Panc1 (cell line): ENCODE results near the gene PRR35. TPM values are rescaled to one million over a fixed set of nuclear protein-coding genes. Genes with fewer than 3 reads are reported as not detected.

ENCODE experiments used
- ATAC-seq: fragments of 200-7000 bp; cut with Tn5 transposase; 2 replicates; pipeline ENCODE4 v1.9.1; 2020; ENCODE audit warnings: mild to moderate bottlenecking, moderate library complexity
- BruUV-seq: library from RNA; stranded (reverse); fragments of 400-500 nt; replicated peaks from 2 replicates; lab custom pipeline; 2021; lab: Mats Ljungman, UMichigan
- CTCF ChIA-PET: fragments of 300-600 bp; sonication (Branson Sonifier 250); formaldehyde crosslinking; loops from one replicate; lab custom pipeline; 2022; ENCODE audit warnings: antibody characterized with exemption; lab: Charles Lee
- POLR2A ChIA-PET: fragments of 300-600 bp; sonication (Branson Sonifier 250); formaldehyde crosslinking; loops from one replicate; lab custom pipeline; 2022; ENCODE audit warnings: antibody characterized with exemption; lab: Charles Lee
- DNase-seq: peaks from one replicate; pipeline ENCODE4 v3.0.0-alpha.2; 2010; ENCODE audit warnings: low read depth, low spot score
- H3K27ac ChIP-seq: 2 replicates; pipeline ENCODE4 v1.5.1; 2011; ENCODE audit warnings: mild to moderate bottlenecking, low read length, inconsistent platforms
- H3K27me3 ChIP-seq: fragments of 200-500 bp; sonication (Bioruptor generic); 2 replicates; pipeline ENCODE4 v1.6.0; 2014; ENCODE audit warnings: low read length, inconsistent platforms; ENCODE audit not compliant: control insufficient read depth, insufficient read depth
- H3K36me3 ChIP-seq: fragments of 200-500 bp; sonication (Bioruptor generic); 2 replicates; pipeline ENCODE4 v1.5.1; 2014; ENCODE audit warnings: inconsistent platforms, mild to moderate bottlenecking, low read length, moderate library complexity; ENCODE audit not compliant: control insufficient read depth, insufficient read depth
- H3K4me1 ChIP-seq: 2 replicates; pipeline ENCODE4 v1.5.1; 2011; ENCODE audit warnings: inconsistent platforms, mild to moderate bottlenecking, low read length, moderate library complexity; ENCODE audit not compliant: control insufficient read depth, insufficient read depth
- H3K4me3 ChIP-seq, 2 experiments: 2 replicates each; pipeline ENCODE4 v1.5.1; 2011 to 2012; ENCODE audit warnings: low read depth in 2 of 2, low read length in 2 of 2, mild to moderate bottlenecking in 2 of 2, inconsistent platforms in 1 of 2, moderate library complexity in 1 of 2
- H3K9me3 ChIP-seq: fragments of 200-500 bp; sonication (Bioruptor generic); 2 replicates; pipeline ENCODE4 v1.5.1; 2014; ENCODE audit warnings: low read depth, mild to moderate bottlenecking, inconsistent platforms, low read length, moderate library complexity; ENCODE audit not compliant: control insufficient read depth, insufficient read depth
- POLR2AphosphoS5 ChIP-seq: IDR thresholded peaks from 2 replicates; pipeline ENCODE4 v1.6.1; 2012; ENCODE audit warnings: mild to moderate bottlenecking, low read depth, low read length, moderate library complexity
- SIN3A ChIP-seq: IDR thresholded peaks from 2 replicates; pipeline ENCODE4 v1.6.1; 2012; ENCODE audit warnings: low read depth, mild to moderate bottlenecking, low read length, moderate library complexity, borderline replicate concordance; ENCODE audit not compliant: insufficient read depth
- TCF7L2 ChIP-seq: IDR thresholded peaks from 2 replicates; pipeline ENCODE4 v1.6.1; 2011; ENCODE audit warnings: mild to moderate bottlenecking, low read depth, low read length, inconsistent platforms
- in situ Hi-C: cut with HindIII; loops from 2 replicates; pipeline ENCODE4 v1.10.0; 2016; ENCODE audit warnings: low sequenced_read_pairs, low pct_unique_long_range_greater_than_20kb
- intact Hi-C: fragments of 100-400 bp; cut with micrococcal nuclease; formaldehyde crosslinking; loops from one replicate; pipeline ENCODE4 v1.10.0; 2022; ENCODE audit not compliant: unreplicated experiment
- total RNA-seq: library from RNA; stranded (reverse); gene quantifications from one replicate; pipeline ENCODE4 v1.2.1, GENCODE V29; 2021; ENCODE audit not compliant: unreplicated experiment
- TF ChIP-seq, protein P1 (sequence below), 2 experiments: IDR thresholded peaks; 2 replicates each; pipeline ENCODE4 v1.6.1; 2011 to 2012; ENCODE audit warnings: low read depth in 2 of 2, control low read depth in 1 of 2, low read length in 1 of 2, mild to moderate bottlenecking in 1 of 2, moderate library complexity in 1 of 2; ENCODE audit not compliant: insufficient read depth in 1 of 2
- TF ChIP-seq, protein P2 (sequence below): fragments of 450-650 bp; IDR thresholded peaks from 2 replicates; pipeline ENCODE4 v1.5.1; 2017; ENCODE audit warnings: mild to moderate bottlenecking

The PRR35 gene
- total RNA-seq, 1 experiment from 2014 or later, result 2.2 TPM

DNA sequence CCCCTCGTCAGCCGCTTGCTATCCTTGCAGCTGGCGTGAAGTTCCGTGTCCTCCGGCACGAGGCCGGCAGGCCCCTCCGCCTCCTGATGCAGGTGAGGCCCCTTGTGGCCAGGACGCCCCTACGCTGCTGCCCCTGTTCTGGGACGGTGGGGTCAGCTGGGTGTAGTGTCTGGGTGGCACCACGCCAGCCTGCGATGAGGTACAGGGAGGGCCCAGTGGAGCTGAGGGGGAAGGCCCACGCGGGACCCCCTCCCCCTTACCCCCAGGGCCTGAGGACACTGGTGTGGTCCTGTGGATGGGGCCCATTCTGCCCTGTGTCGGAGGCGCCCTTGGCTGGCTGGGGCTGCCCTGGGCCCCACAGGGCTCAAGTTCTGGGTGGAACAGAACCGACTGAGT, 22.0 kb downstream of the PRR35 start:
- in situ Hi-C loops, result no loop called here
- Histone ChIP-seq H3K27ac (no peak overlapping the region), H3K36me3 (no peaks in the 10 kb centered on the region), H3K9me3 (no peaks in the 10 kb centered on the region), H3K4me3 (no peak overlapping the region), H3K4me1 (peaks cover 25% of the 10 kb centered on the region), H3K27me3 (no peaks in the 10 kb centered on the region)
- POLR2A ChIA-PET, result no interaction called here
- TF ChIP-seq SIN3A (no peak), POLR2AphosphoS5 (no peak), TCF7L2 (no peak)
- TF ChIP-seq, protein P1, sequence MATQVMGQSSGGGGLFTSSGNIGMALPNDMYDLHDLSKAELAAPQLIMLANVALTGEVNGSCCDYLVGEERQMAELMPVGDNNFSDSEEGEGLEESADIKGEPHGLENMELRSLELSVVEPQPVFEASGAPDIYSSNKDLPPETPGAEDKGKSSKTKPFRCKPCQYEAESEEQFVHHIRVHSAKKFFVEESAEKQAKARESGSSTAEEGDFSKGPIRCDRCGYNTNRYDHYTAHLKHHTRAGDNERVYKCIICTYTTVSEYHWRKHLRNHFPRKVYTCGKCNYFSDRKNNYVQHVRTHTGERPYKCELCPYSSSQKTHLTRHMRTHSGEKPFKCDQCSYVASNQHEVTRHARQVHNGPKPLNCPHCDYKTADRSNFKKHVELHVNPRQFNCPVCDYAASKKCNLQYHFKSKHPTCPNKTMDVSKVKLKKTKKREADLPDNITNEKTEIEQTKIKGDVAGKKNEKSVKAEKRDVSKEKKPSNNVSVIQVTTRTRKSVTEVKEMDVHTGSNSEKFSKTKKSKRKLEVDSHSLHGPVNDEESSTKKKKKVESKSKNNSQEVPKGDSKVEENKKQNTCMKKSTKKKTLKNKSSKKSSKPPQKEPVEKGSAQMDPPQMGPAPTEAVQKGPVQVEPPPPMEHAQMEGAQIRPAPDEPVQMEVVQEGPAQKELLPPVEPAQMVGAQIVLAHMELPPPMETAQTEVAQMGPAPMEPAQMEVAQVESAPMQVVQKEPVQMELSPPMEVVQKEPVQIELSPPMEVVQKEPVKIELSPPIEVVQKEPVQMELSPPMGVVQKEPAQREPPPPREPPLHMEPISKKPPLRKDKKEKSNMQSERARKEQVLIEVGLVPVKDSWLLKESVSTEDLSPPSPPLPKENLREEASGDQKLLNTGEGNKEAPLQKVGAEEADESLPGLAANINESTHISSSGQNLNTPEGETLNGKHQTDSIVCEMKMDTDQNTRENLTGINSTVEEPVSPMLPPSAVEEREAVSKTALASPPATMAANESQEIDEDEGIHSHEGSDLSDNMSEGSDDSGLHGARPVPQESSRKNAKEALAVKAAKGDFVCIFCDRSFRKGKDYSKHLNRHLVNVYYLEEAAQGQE (IDR thresholded peaks at IDR 0.05; ENCODE audit: insufficient read depth in 1 of 2, low read depth in 2 of 2, low read length in 1 of 2), result no peak
- TF ChIP-seq, protein P2, sequence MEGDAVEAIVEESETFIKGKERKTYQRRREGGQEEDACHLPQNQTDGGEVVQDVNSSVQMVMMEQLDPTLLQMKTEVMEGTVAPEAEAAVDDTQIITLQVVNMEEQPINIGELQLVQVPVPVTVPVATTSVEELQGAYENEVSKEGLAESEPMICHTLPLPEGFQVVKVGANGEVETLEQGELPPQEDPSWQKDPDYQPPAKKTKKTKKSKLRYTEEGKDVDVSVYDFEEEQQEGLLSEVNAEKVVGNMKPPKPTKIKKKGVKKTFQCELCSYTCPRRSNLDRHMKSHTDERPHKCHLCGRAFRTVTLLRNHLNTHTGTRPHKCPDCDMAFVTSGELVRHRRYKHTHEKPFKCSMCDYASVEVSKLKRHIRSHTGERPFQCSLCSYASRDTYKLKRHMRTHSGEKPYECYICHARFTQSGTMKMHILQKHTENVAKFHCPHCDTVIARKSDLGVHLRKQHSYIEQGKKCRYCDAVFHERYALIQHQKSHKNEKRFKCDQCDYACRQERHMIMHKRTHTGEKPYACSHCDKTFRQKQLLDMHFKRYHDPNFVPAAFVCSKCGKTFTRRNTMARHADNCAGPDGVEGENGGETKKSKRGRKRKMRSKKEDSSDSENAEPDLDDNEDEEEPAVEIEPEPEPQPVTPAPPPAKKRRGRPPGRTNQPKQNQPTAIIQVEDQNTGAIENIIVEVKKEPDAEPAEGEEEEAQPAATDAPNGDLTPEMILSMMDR, result no peak
- no peak for DNase-seq
- CTCF ChIA-PET, result no interaction called here
- BruUV-seq, result no TSS peak
- intact Hi-C loops, result no loop called here
- no peak for ATAC-seq

DNA sequence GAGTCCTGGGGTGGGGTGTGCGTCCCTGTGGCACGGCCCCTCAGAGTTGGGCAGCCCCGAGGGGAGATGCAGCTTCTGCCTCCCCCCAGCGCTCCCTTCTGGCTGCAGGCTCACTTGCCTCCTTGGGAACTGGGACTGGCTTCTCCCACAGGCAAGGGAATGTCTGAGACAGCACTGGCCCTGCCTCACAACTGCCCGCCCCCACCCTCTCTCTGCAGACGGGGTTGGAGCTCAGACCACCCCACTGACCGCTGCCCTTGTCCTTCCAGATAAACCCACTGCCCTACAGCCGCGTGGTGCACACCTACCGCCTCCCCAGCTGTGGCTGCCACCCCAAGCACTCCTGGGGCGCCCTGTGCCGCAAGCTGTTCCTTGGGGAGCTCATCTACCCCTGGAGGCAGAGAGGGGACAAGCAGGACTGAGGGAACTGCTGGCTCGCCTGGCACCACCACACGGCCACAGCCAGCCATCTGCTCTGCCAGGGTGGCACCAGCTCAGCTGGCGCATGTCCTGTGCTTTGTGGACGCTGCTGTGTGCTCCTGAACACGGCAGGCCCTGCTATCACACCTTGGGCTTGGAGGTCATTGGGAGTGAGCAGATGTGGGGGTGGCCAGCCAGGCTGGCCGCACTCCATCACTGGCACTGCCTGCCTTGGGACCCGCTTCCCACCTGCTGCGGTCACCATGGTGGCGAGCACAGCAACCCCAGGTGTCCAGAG, 22.6 kb downstream of the PRR35 start:
- H3K36me3 ChIP-seq, result no peaks in the 10 kb centered on the region
- ATAC-seq, result no peak
- H3K9me3 ChIP-seq, result no peaks in the 10 kb centered on the region
- intact Hi-C loops, result no loop called here
- H3K27ac ChIP-seq, result no peak overlapping the region
- ChIA-PET POLR2A (no interaction called here), CTCF (interaction anchor here (0.6 kb wide), 1 partner anchor 14 kb away, joined by 5 read pairs; no protein-coding TSS in a partner anchor)
- no TSS peak for BruUV-seq
- TF ChIP-seq POLR2AphosphoS5, result no peak
- TF ChIP-seq, protein P1 (IDR thresholded peaks at IDR 0.05; ENCODE audit: insufficient read depth in 1 of 2, low read depth in 2 of 2, low read length in 1 of 2), result no peak
- TF ChIP-seq, protein P2, result peak; percentile 56
- no peak for TF ChIP-seq TCF7L2
- no peaks in the 10 kb centered on the region for H3K27me3 ChIP-seq
- peaks cover 27% of the 10 kb centered on the region for H3K4me1 ChIP-seq
- no peak overlapping the region for H3K4me3 ChIP-seq
- in situ Hi-C loops, result no loop called here
- no peak for DNase-seq
